AG09319 (cell line): Measurements from ENCODE around the gene AHSG.

Experiments
- DNase-seq: peaks from one replicate; pipeline ENCODE4 v3.0.0-alpha.2; 2010; ENCODE audit warnings: low read depth; ENCODE audit errors: extremely low read depth
- TF ChIP-seq, protein P1 (sequence below): IDR thresholded peaks from 2 replicates; pipeline ENCODE4 v1.5.1; 2011; ENCODE audit warnings: low read depth, mild to moderate bottlenecking, inconsistent platforms, low read length, moderate library complexity

The AHSG gene

DNA sequence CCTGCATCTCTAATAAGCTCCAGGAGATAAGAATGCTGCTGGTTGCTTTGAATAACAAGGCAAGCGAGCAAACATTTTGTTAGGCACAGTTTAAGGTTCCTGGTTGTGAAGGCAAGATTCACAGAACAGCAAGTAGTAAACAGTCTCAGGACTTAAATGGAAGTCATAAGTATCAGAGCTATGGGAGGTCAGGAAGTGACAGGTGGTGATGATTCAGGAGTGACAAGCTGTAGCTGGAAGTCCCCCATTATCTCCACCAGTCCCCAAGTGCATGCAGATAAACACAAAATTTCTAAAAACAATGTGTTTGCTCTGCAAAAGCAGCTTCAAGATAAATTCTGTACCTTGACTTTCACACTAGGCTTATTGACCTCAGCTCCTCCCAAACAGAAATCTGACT is 30.6 kb downstream of the AHSG start:
- DNase-seq = no peak
- TF ChIP-seq, protein P1, sequence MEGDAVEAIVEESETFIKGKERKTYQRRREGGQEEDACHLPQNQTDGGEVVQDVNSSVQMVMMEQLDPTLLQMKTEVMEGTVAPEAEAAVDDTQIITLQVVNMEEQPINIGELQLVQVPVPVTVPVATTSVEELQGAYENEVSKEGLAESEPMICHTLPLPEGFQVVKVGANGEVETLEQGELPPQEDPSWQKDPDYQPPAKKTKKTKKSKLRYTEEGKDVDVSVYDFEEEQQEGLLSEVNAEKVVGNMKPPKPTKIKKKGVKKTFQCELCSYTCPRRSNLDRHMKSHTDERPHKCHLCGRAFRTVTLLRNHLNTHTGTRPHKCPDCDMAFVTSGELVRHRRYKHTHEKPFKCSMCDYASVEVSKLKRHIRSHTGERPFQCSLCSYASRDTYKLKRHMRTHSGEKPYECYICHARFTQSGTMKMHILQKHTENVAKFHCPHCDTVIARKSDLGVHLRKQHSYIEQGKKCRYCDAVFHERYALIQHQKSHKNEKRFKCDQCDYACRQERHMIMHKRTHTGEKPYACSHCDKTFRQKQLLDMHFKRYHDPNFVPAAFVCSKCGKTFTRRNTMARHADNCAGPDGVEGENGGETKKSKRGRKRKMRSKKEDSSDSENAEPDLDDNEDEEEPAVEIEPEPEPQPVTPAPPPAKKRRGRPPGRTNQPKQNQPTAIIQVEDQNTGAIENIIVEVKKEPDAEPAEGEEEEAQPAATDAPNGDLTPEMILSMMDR = no peak

DNA sequence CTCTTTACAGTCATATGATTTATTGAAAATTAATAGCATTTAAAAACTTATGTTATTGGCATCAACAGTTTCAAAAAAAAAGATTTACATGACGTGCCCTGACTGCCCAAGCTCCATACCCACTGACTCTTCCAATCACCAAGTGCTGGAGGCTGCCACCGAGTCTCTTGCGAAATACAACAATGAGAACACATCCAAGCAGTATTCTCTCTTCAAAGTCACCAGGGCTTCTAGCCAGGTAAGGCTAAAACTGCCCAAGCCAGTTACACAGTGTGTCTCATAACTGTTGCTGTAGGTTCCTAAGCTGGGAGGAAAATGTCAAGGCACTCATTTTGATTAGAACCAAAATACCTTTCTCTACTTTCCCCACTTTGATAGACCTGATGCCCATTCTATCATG is 31.8 kb downstream of the AHSG start:
- DNase-seq = no peak

DNA sequence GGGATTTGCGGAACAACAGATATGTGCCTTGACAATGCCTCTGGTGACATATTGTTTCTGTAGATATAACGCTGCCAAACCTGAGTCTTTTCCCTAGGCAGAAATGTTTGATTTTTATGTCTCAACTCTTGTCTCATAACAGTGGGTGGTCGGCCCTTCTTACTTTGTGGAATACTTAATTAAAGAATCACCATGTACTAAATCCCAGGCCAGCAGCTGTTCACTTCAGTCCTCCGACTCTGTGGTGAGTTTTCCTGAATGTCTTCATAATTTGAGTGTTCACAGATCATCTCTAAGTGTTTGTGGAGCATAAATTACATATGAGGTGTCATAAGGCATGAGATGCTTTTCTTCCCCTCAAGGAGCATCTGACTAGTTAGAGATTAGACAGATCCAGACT is 33.2 kb downstream of the AHSG start:
- DNase-seq = no peak
- TF ChIP-seq, protein P1 = no peak

More for the DNA sequence above, 31.8 kb downstream of the AHSG start:
- TF ChIP-seq, protein P1 = no peak

DNA sequence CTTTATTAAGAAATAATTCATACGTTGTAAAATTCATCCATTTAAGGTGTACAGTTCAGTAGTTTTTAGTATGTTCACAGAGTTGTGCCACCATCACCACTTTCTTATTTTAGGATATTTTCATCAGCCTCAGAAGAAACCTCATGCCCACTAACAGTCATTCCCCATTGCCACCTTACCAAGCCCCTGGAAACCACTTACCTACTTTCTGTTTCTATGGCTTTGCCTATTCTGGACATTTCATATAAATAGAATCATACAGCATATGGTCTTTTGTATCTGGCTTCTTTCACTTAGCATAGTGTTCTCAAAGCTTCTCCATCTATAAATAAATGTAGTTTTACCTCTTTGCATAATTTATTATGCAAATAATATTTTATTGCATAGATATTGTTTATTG is 34.0 kb downstream of the AHSG start:
- TF ChIP-seq, protein P1 = no peak
- DNase-seq = no peak

DNA sequence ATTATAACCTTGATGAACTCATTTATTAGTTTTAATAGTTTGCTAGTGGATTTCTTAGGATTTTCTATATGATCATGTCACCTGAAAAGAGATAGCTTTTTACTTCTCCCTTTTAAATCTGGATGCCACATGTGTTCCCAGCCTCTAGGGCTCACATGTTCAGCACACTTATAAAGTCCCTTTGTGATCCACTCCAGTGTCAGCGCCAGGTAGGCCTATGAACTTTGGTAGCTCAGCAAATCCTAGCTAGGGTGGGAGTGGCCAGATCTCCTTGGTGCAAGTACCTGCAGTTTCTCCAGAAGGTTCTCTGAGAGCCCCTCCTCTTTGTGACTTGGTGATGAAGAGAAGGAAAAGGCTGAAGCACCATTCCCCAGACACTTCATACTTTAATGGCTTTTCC is 36.0 kb downstream of the AHSG start:
- DNase-seq = no peak
- TF ChIP-seq, protein P1 = no peak

GRCh38 chr3:186651678-186652215 is 38.9 kb downstream of the AHSG start:
- TF ChIP-seq, protein P1 = no peak

DNA sequence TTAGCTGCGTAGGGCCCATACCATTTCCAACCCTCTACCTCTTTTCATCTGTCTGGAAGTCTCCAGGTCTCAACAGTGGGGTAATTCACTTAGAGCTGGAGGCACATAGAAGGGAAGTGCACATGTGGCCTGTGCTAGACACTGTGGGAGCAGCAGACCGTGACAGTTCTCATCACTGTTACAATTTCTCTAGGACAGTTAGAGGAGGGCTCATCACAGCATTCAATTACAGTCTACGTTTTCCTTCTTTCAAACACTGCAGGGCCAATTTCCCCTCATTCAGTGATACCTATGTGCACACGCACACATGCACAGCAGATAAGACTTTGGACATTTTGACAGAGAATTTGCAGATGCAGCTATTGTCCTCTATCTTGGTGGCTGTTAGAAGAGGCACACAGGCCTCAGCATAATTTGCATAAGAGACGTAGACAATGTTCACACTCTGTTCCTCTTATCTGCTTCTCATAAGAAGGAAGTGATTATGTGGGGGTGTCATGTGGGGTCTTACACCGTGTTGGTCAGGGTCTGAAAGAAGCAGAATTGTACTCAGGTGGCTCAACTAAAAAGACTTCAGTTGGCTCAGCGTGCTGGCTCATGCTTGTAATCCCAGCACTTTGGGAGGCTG is 40.3 kb downstream of the AHSG start:
- no peak for DNase-seq
- TF ChIP-seq, protein P1 = no peak

More at GRCh38 chr3:186651678-186652215, 38.9 kb downstream of the AHSG start:
- no peak for DNase-seq
